Fibroblast of pulmonary artery (primary cell): ENCODE data around the gene ABCA9.
A peak's percentile ranks its signal among the peaks of the same experiment; 100 is the strongest.

ENCODE experiments used
- DNase-seq: peaks from one replicate; pipeline ENCODE4 v3.0.0-alpha.2; 2010; ENCODE audit warnings: low read depth
- H3K4me3 ChIP-seq: replicated peaks from 2 replicates; pipeline ENCODE4 v1.5.1; 2011; ENCODE audit warnings: low read depth, mild to moderate bottlenecking, control low read depth, low read length, moderate library complexity
- CTCF ChIP-seq: IDR thresholded peaks from 2 replicates; pipeline ENCODE4 v1.5.1; 2011; ENCODE audit warnings: mild to moderate bottlenecking, control low read depth, low read length, inconsistent platforms; ENCODE audit errors: missing control alignments

The ABCA9 gene

GRCh38 chr17:69047368-69048263, 13.1 kb downstream of the ABCA9 start:
- no peak for TF ChIP-seq CTCF
- peak; percentile 99 for DNase-seq
- no peak overlapping the region for H3K4me3 ChIP-seq

GRCh38 chr17:69046121-69046807, 14.5 kb downstream of the ABCA9 start:
- DNase-seq = peak; percentile 35
- no peak for TF ChIP-seq CTCF
- no peak overlapping the region for H3K4me3 ChIP-seq

GRCh38 chr17:69045646-69046045, 15.1 kb downstream of the ABCA9 start:
- DNase-seq = no peak
- TF ChIP-seq CTCF = no peak
- no peak overlapping the region for H3K4me3 ChIP-seq

GRCh38 chr17:69044371-69044770, 16.4 kb downstream of the ABCA9 start:
- no peak overlapping the region for H3K4me3 ChIP-seq
- TF ChIP-seq CTCF = no peak
- no peak for DNase-seq

GRCh38 chr17:69043098-69043734, 17.5 kb downstream of the ABCA9 start:
- DNase-seq = peak; percentile 25
- no peak overlapping the region for H3K4me3 ChIP-seq
- TF ChIP-seq CTCF = no peak

DNA sequence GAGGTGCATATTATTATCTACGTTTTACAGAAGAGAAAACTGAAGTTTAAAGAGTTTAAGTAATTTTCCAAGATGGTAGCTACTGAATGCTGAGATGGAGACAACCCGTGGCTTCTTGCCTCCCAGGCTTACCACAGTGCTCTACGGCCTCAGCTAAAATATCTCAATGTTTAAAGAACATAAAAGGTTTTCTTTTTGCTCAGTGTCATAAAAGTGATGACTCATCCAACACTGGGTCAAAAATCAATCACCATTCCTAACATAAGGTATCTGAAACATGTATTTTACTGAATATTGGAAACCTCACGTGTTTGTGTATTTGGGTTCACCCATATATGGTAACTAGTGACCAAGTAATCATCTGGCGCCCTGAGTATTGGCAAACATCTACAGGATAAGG, 18.4 kb downstream of the ABCA9 start:
- no peak overlapping the region for H3K4me3 ChIP-seq
- TF ChIP-seq CTCF = no peak
- no peak for DNase-seq
